Neural cell (in vitro differentiated cells): ENCODE data around the gene ERBB2. TPM values are rescaled to one million over a fixed set of nuclear protein-coding genes. Genes with fewer than 3 reads are reported as not detected.

Source experiments
- H2AFZ ChIP-seq: fragments of 200-600, 300-800 bp; sonication (generic), shearing (Covaris generic); 2 replicates; pipeline ENCODE4 v1.6.0; 2014; ENCODE audit warnings: low read depth, mild to moderate bottlenecking, antibody characterized with exemption, low read length, moderate library complexity
- H3F3A ChIP-seq: fragments of 200-600 bp; shearing (Covaris generic); 2 replicates; pipeline ENCODE4 v1.6.1; 2016; ENCODE audit warnings: mild to moderate bottlenecking, moderate library complexity, mixed read lengths, antibody characterized with exemption, low read length; ENCODE audit not compliant: insufficient read depth, poor library complexity, severe bottlenecking
- H3K27ac ChIP-seq: fragments of 200-600, 300-800 bp; sonication (generic), shearing (Covaris generic); 2 replicates; pipeline ENCODE4 v1.5.1; 2014; ENCODE audit warnings: mild to moderate bottlenecking, low read length, moderate library complexity
- H3K27me3 ChIP-seq: fragments of 300-800, 200-600 bp; sonication (generic), shearing (Covaris generic); 2 replicates; pipeline ENCODE4 v1.6.0; 2014; ENCODE audit warnings: mild to moderate bottlenecking, low read depth, low read length, moderate library complexity; ENCODE audit not compliant: insufficient read depth
- H3K36me3 ChIP-seq: fragments of 300-800, 200-600 bp; sonication (generic), shearing (Covaris generic); 2 replicates; pipeline ENCODE4 v1.5.1; 2014; ENCODE audit warnings: mild to moderate bottlenecking, antibody characterized with exemption, low read length, moderate library complexity; ENCODE audit not compliant: insufficient read depth
- H3K4me2 ChIP-seq: fragments of 300-800, 200-600 bp; sonication (generic), shearing (Covaris generic); 2 replicates; pipeline ENCODE4 v1.6.0; 2014; ENCODE audit warnings: mild to moderate bottlenecking, low read length
- H3K4me3 ChIP-seq: fragments of 300-800, 200-600 bp; sonication (generic), shearing (Covaris generic); 2 replicates; pipeline ENCODE4 v1.5.1; 2014; ENCODE audit warnings: mild to moderate bottlenecking, low read length, moderate library complexity
- H3K79me2 ChIP-seq: fragments of 200-600 bp; shearing (Covaris generic); replicated peaks from 2 replicates; pipeline ENCODE4 v1.6.0; 2014; ENCODE audit warnings: mild to moderate bottlenecking, low read length, moderate library complexity; ENCODE audit not compliant: insufficient read depth
- H3K9ac ChIP-seq: fragments of 300-800, 200-600 bp; sonication (generic), shearing (Covaris generic); 2 replicates; pipeline ENCODE4 v1.6.1; 2016; ENCODE audit warnings: mild to moderate bottlenecking, low read length, mixed read lengths
- H3K9me2 ChIP-seq: fragments of 200-600 bp; shearing (Covaris generic); 2 replicates; pipeline ENCODE4 v1.6.1; 2016; ENCODE audit warnings: mild to moderate bottlenecking, low read length, mixed read lengths; ENCODE audit not compliant: insufficient read depth
- H3K9me3 ChIP-seq: fragments of 200-600, 300-800 bp; sonication (generic), shearing (Covaris generic); 2 replicates; pipeline ENCODE4 v1.6.1; 2016; ENCODE audit warnings: mild to moderate bottlenecking, mixed run types, low read length, moderate library complexity, mixed read lengths
- H4K20me1 ChIP-seq: fragments of 200-600 bp; shearing (Covaris generic); 2 replicates; pipeline ENCODE4 v1.6.1; 2016; ENCODE audit warnings: mild to moderate bottlenecking, mixed run types; ENCODE audit not compliant: insufficient read depth
- CTCF ChIP-seq: fragments of 450-650 bp; IDR thresholded peaks from 2 replicates; pipeline ENCODE4 v1.5.1; 2014; ENCODE audit warnings: antibody characterized with exemption, mild to moderate bottlenecking, moderate library complexity; ENCODE audit not compliant: poor library complexity, severe bottlenecking
- EP300 ChIP-seq: fragments of 450-650 bp; conservative IDR thresholded peaks from 2 replicates; pipeline ENCODE4 v1.6.1; 2014; ENCODE audit warnings: antibody characterized with exemption, mild to moderate bottlenecking, moderate library complexity; ENCODE audit not compliant: poor library complexity, severe bottlenecking
- EZH2 ChIP-seq: fragments of 200-600, 300-800 bp; shearing (Covaris generic), sonication (generic); IDR thresholded peaks from 2 replicates; pipeline ENCODE4 v1.6.1; 2014; ENCODE audit warnings: antibody characterized with exemption, low read length, borderline replicate concordance, mild to moderate bottlenecking; ENCODE audit not compliant: insufficient read depth, poor library complexity, severe bottlenecking
- MXI1 ChIP-seq: fragments of 450-650 bp; conservative IDR thresholded peaks from 2 replicates; pipeline ENCODE4 v1.6.1; 2014; ENCODE audit warnings: antibody characterized with exemption, mild to moderate bottlenecking; ENCODE audit not compliant: poor library complexity, severe bottlenecking
- POLR2AphosphoS5 ChIP-seq: IDR thresholded peaks from 2 replicates; pipeline ENCODE4 v1.6.1; 2012
- RAD21 ChIP-seq: fragments of 450-650 bp; conservative IDR thresholded peaks from 2 replicates; pipeline ENCODE4 v1.6.1; 2014; ENCODE audit warnings: antibody characterized with exemption, mild to moderate bottlenecking, moderate library complexity
- SMC3 ChIP-seq: fragments of 450-650 bp; conservative IDR thresholded peaks from 2 replicates; pipeline ENCODE4 v1.6.1; 2014; ENCODE audit warnings: antibody characterized with exemption, mild to moderate bottlenecking, moderate library complexity; ENCODE audit not compliant: poor library complexity
- TAF1 ChIP-seq: IDR thresholded peaks from 2 replicates; pipeline ENCODE4 v1.6.1; 2012; ENCODE audit warnings: low read depth
- polyA plus RNA-seq: library from polyadenylated mRNA; depleted of rRNA; stranded (reverse); fragments of >200 nt; gene quantifications from 2 replicates; pipeline ENCODE4 v1.2.3, GENCODE V29; 2014
- TF ChIP-seq, protein P1 (sequence below): IDR thresholded peaks from 2 replicates; pipeline ENCODE4 v1.6.1; 2012; ENCODE audit warnings: borderline replicate concordance

ERBB2 gene
- polyA plus RNA-seq, 1 donor from 2014 or later, result 16.0 TPM

- Histone ChIP-seq H3K4me2 (no peak overlapping the region), H3K36me3 (no peaks in the 10 kb centered on the region), H3K9me3 (no peaks in the 10 kb centered on the region), H3K9ac (no peak overlapping the region), H3K27me3 (no peaks in the 10 kb centered on the region), H3K9me2 (no peaks in the 10 kb centered on the region), H3K4me3 (no peak overlapping the region), H3F3A (no peaks in the 10 kb centered on the region), H2AFZ (no peak overlapping the region), H4K20me1 (no peaks in the 10 kb centered on the region), H3K79me2 (no peaks in the 10 kb centered on the region), H3K27ac (no peak overlapping the region)
- TF ChIP-seq EZH2 (no peak), TAF1 (no peak), POLR2AphosphoS5 (no peak), SMC3 (no peak), CTCF (no peak), RAD21 (no peak), EP300 (no peak), MXI1 (no peak)
- TF ChIP-seq, protein P1, sequence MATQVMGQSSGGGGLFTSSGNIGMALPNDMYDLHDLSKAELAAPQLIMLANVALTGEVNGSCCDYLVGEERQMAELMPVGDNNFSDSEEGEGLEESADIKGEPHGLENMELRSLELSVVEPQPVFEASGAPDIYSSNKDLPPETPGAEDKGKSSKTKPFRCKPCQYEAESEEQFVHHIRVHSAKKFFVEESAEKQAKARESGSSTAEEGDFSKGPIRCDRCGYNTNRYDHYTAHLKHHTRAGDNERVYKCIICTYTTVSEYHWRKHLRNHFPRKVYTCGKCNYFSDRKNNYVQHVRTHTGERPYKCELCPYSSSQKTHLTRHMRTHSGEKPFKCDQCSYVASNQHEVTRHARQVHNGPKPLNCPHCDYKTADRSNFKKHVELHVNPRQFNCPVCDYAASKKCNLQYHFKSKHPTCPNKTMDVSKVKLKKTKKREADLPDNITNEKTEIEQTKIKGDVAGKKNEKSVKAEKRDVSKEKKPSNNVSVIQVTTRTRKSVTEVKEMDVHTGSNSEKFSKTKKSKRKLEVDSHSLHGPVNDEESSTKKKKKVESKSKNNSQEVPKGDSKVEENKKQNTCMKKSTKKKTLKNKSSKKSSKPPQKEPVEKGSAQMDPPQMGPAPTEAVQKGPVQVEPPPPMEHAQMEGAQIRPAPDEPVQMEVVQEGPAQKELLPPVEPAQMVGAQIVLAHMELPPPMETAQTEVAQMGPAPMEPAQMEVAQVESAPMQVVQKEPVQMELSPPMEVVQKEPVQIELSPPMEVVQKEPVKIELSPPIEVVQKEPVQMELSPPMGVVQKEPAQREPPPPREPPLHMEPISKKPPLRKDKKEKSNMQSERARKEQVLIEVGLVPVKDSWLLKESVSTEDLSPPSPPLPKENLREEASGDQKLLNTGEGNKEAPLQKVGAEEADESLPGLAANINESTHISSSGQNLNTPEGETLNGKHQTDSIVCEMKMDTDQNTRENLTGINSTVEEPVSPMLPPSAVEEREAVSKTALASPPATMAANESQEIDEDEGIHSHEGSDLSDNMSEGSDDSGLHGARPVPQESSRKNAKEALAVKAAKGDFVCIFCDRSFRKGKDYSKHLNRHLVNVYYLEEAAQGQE, result no peak
Observed at GRCh38 chr17:39722104-39722503, 22.2 kb downstream of the ERBB2 start.

GRCh38 chr17:39722965-39723848, 23.3 kb downstream of the ERBB2 start:
- H3F3A ChIP-seq, result no peaks in the 10 kb centered on the region
- H3K79me2 ChIP-seq, result no peaks in the 10 kb centered on the region
- no peak overlapping the region for H3K4me3 ChIP-seq
- no peaks in the 10 kb centered on the region for H4K20me1 ChIP-seq
- TF ChIP-seq, protein P1, result no peak
- TF ChIP-seq SMC3 (no peak), POLR2AphosphoS5 (no peak), EP300 (no peak), MXI1 (no peak), RAD21 (no peak), CTCF (no peak), TAF1 (no peak), EZH2 (no peak)
- no peaks in the 10 kb centered on the region for H3K9me3 ChIP-seq
- H3K9me2 ChIP-seq, result no peaks in the 10 kb centered on the region
- H3K27ac ChIP-seq, result no peak overlapping the region
- no peaks in the 10 kb centered on the region for H3K27me3 ChIP-seq
- no peak overlapping the region for H3K4me2 ChIP-seq
- H3K9ac ChIP-seq, result no peak overlapping the region
- no peak overlapping the region for H2AFZ ChIP-seq
- no peaks in the 10 kb centered on the region for H3K36me3 ChIP-seq
